Hematopoietic multipotent progenitor cell treated with erythropoietin and hydrocortisone succinate and interleukin-3 and kit ligand, for 17 days (in vitro differentiated cells): ENCODE measurements around the gene CHN1.
A peak's percentile ranks its signal among the peaks of the same experiment; 100 is the strongest.

ENCODE experiments used
- DNase-seq: peaks from one replicate; pipeline ENCODE4 v3.0.0-alpha.2; 2015; ENCODE audit warnings: low spot score

The CHN1 gene

GRCh38 chr2:175004980-175005732, at the start of gene CHN1:
Gene CHN1 (minus strand): TSS chr2:175005381. CDS start chr2:175004912, 469 bp downstream.
- DNase-seq = no peak

GRCh38 chr2:175054340-175054739, 49.2 kb upstream of the CHN1 start:
- DNase-seq = no peak

- no peak for DNase-seq
Observed at GRCh38 chr2:175049661-175050060, 44.5 kb upstream of the CHN1 start.

- no peak for DNase-seq
Observed at GRCh38 chr2:175048275-175048674, 43.1 kb upstream of the CHN1 start.

- no peak for DNase-seq
Observed at GRCh38 chr2:175039490-175039889, 34.3 kb upstream of the CHN1 start.

GRCh38 chr2:175039031-175039430, 33.9 kb upstream of the CHN1 start:
- no peak for DNase-seq

GRCh38 chr2:175037941-175038340, 32.8 kb upstream of the CHN1 start:
- DNase-seq = no peak

- peak; percentile 10 for DNase-seq
Observed at GRCh38 chr2:175036582-175037018, 31.4 kb upstream of the CHN1 start.

- DNase-seq = no peak
Observed at GRCh38 chr2:175035806-175036205, 30.6 kb upstream of the CHN1 start.

GRCh38 chr2:175034716-175035115, 29.5 kb upstream of the CHN1 start:
- DNase-seq = no peak

- DNase-seq = no peak
Observed at GRCh38 chr2:175030380-175031271, 25.4 kb upstream of the CHN1 start.

- DNase-seq = no peak
Observed at GRCh38 chr2:175027755-175028154, 22.6 kb upstream of the CHN1 start.

GRCh38 chr2:175026385-175026784, 21.2 kb upstream of the CHN1 start:
- no peak for DNase-seq

- DNase-seq = no peak
Observed at GRCh38 chr2:175025946-175026345, 20.8 kb upstream of the CHN1 start.

- no peak for DNase-seq
Observed at GRCh38 chr2:175025233-175025632, 20.1 kb upstream of the CHN1 start.

- no peak for DNase-seq
Observed at GRCh38 chr2:175022923-175023322, 17.7 kb upstream of the CHN1 start.

GRCh38 chr2:175019566-175020327, 14.6 kb upstream of the CHN1 start:
- DNase-seq = no peak

- no peak for DNase-seq
Observed at GRCh38 chr2:175017618-175018414, 12.6 kb upstream of the CHN1 start.

- no peak for DNase-seq
Observed at GRCh38 chr2:175015340-175015739, 10.2 kb upstream of the CHN1 start.

- no peak for DNase-seq
Observed at GRCh38 chr2:175012516-175012915, 7.3 kb upstream of the CHN1 start.

- DNase-seq = no peak
Observed at GRCh38 chr2:175011505-175011904, 6.3 kb upstream of the CHN1 start.

- DNase-seq = no peak
Observed at GRCh38 chr2:175010848-175011254, 5.7 kb upstream of the CHN1 start.
